IMR-90 (cell line): ENCODE measurements around the gene SMAD7.

ENCODE experiments used
- CEBPB ChIP-seq: IDR thresholded peaks from 2 replicates; pipeline ENCODE4 v1.6.1; 2012; ENCODE audit warnings: low read depth, low read length, improper control_type of control experiment
- CTCF ChIP-seq: conservative IDR thresholded peaks from 2 replicates; pipeline ENCODE4 v1.5.1; 2012; ENCODE audit warnings: mild to moderate bottlenecking, low read depth, low read length, improper control_type of control experiment
- ELK1 ChIP-seq: fragments of 150-350 bp; IDR thresholded peaks from 2 replicates; pipeline ENCODE4 v1.6.1; 2016; ENCODE audit warnings: low read depth, mild to moderate bottlenecking, low read length, moderate library complexity, borderline replicate concordance
- NFE2L2 ChIP-seq: fragments of 150-350 bp; IDR thresholded peaks from 2 replicates; pipeline ENCODE4 v1.6.1; 2016; ENCODE audit warnings: low read depth, mild to moderate bottlenecking, low read length
- POLR2A ChIP-seq: IDR thresholded peaks from 2 replicates; pipeline ENCODE4 v1.6.1; 2012; ENCODE audit warnings: mild to moderate bottlenecking, low read depth, low read length
- SMC3 ChIP-seq: fragments of 150-350 bp; IDR thresholded peaks from 2 replicates; pipeline ENCODE4 v1.6.1; 2016; ENCODE audit warnings: low read depth, mild to moderate bottlenecking, antibody characterized with exemption, low read length, moderate library complexity
- USF2 ChIP-seq: fragments of 150-350 bp; IDR thresholded peaks from 2 replicates; pipeline ENCODE4 v1.6.1; 2017; ENCODE audit warnings: mild to moderate bottlenecking, antibody characterized with exemption, low read length, low read depth

- no peak for TF ChIP-seq CTCF
- no peak for TF ChIP-seq SMC3
- TF ChIP-seq NFE2L2, result no peak
- no peak for TF ChIP-seq POLR2A
- no peak for TF ChIP-seq CEBPB
- TF ChIP-seq USF2, result no peak
- no peak for TF ChIP-seq ELK1
Observed at GRCh38 chr18:48992133-48992532, 41.4 kb upstream of the SMAD7 start.
